Stomach (tissue), 9 donors: ENCODE results near the gene BHMT2. TPM values are rescaled to one million over a fixed set of nuclear protein-coding genes. Genes with fewer than 3 reads are reported as not detected.
A peak's percentile ranks its signal among the peaks of the same experiment; 100 is the strongest.

Source experiments
- DNase-seq, 2 donors: peaks; one replicate each; pipeline versions ENCODE4 v3.0.0 to v3.0.0-alpha.2; 2013 to 2019
- H3K27ac ChIP-seq, 5 donors: fragments of 200-600 bp in 4 of 5; sonication (generic) in 4 of 5; one replicate each; pipeline ENCODE4 v1.5.1; 2013 to 2019; ENCODE audit warnings: mild to moderate bottlenecking in 1 of 5, moderate library complexity in 1 of 5
- H3K27me3 ChIP-seq, 3 donors: fragments of 200-600 bp; sonication (generic); one replicate each; pipeline ENCODE4 v1.5.1; 2017 to 2019; ENCODE audit warnings: mixed run types in 1 of 3
- H3K36me3 ChIP-seq, 4 donors: fragments of 200-600 bp; sonication (generic); 1 replicate in 3 of 4; 2 replicates in 1 of 4; pipeline ENCODE4 v1.5.1; 2016 to 2019
- H3K4me1 ChIP-seq, 4 donors: fragments of 200-600 bp; sonication (generic); one replicate each; pipeline ENCODE4 v1.5.1; 2016 to 2019
- H3K4me3 ChIP-seq, 4 donors: fragments of 200-600 bp; sonication (generic) in 3 of 4; one replicate each; pipeline ENCODE4 v1.5.1; 2016 to 2019; ENCODE audit warnings: mild to moderate bottlenecking in 1 of 4
- H3K9me3 ChIP-seq, 4 donors: fragments of 200-600 bp; sonication (generic); one replicate each; pipeline ENCODE4 v1.5.1; 2016 to 2019
- EP300 ChIP-seq: sonication (generic); formaldehyde crosslinking; IDR thresholded peaks from one replicate; pipeline ENCODE4 v1.6.1; 2017; ENCODE audit warnings: antibody characterized with exemption
- POLR2A ChIP-seq, 4 donors: fragments of 450-650 bp; IDR thresholded peaks; one replicate each; pipeline ENCODE4 v1.6.1; 2016; ENCODE audit warnings: antibody characterized with exemption in 4 of 4, control low read depth in 2 of 4, mild to moderate bottlenecking in 1 of 4, moderate library complexity in 1 of 4
- POLR2AphosphoS5 ChIP-seq, 3 donors: sonication (generic); formaldehyde crosslinking; IDR thresholded peaks; one replicate each; pipeline ENCODE4 v1.6.1; 2016; ENCODE audit warnings: antibody characterized with exemption in 3 of 3
- WGBS, 5 donors: extraction: QIAGEN DNeasy Blood & Tissue Kit in 3 of 5; methylation state at CpG; one replicate each; pipeline versions ENCODE4 v1.1.5 to v1.1.7; 2013 to 2018; 5-methylcytosine and 5-hydroxymethylcytosine counted together
- intact Hi-C: fragments of 100-400 bp; cut with DNase I; formaldehyde crosslinking; loops from one replicate; pipeline ENCODE4 v1.15.1; 2023; ENCODE audit warnings: low total_unique reads
- polyA plus RNA-seq, 3 donors: library from polyadenylated mRNA; stranded (reverse); fragments of 200-250 nt; gene quantifications; one replicate each; pipeline ENCODE4 v1.2.3, GENCODE V29; 2013
- total RNA-seq, 5 donors: library from RNA; depleted of rRNA; stranded (reverse); fragments of >200 nt; gene quantifications; one replicate each; pipeline versions ENCODE4 v1.1.0 to v1.2.3, GENCODE V29; 2014 to 2016
- TF ChIP-seq, protein P1 (sequence below), 7 experiments: fragments of 450-650 bp in 4 of 7; fragments of 200-600 bp in 3 of 7; sonication (generic) in 3 of 7; IDR thresholded peaks; one replicate each; pipeline ENCODE4 v1.5.1; 2016 to 2019; ENCODE audit warnings: antibody characterized with exemption in 7 of 7, control low read depth in 2 of 7, mild to moderate bottlenecking in 1 of 7
- donor health status: healthy with polysubstance abuse.
- donor health status: Bipolar disorder and iron deficiency.
- donor health status: healthy.

BHMT2 gene
- total and polyA plus RNA-seq, 8 donors, result 0.45 to 10.6 (median 5.1) TPM

DNA sequence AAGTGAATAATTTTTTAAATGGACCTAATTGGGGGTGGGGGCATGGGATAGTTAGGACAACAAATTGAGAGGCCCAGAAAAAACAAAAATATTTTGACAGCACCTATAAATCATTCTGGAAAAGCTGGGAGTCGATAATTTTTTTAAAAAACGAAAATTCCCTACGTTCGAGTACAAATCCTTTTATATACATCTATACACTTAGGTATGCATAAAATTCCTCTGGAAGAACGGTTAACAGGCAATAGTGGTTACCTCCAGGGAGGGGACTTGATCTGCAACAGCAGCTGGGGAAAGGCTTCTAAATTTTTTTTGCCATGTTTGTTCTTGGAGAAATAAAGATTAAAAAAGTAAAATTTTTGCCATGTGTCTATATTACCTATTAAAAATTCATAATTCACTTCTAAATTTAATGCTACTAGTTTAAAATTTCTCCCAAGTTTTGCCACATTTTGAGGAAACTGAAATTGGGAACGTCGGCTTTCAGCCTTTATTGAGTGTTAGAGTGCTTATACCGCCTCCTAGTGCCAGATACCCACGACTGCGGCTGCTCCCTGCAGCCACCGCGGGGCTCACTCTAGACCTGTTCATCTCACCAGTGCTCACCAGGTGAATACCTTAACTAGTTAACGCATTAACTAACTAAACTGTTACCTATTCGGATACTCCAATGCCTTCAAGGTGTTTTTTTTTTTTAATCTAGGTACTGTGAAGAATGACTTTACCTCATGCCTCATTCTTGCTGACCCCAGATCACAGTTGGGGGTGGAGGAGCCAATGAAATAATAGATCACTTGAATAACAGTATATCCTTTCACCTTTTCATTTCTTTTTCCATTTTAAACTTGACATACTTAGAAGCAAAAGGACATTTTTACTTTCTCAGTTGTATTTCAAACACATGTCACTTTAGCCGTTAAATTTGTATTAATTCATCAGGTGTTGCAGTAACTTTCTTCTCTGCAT, 40.2 kb downstream of the BHMT2 start:
- peak in 1 of 2 donors; percentile 27 for DNase-seq
- Histone ChIP-seq H3K36me3 (no peaks in the 10 kb centered on the region), H3K4me3 (no peak overlapping the region), H3K4me1 (peaks cover 12 to 35% (median 20%) of the 10 kb centered on the region in 4 donors), H3K27ac (no peak overlapping the region), H3K27me3 (peaks cover 0 to 24% (median 19%) of the 10 kb centered on the region in 3 donors), H3K9me3 (no peaks in the 10 kb centered on the region)
- WGBS, 5 donors, result 52 to 72% (median 65%) methylated on average over 15 of the region's 15 CpGs
- intact Hi-C loops, result no loop called here
- no peak for TF ChIP-seq POLR2AphosphoS5 (IDR thresholded peaks at IDR 0.05)
- TF ChIP-seq EP300, result no peak
- TF ChIP-seq, protein P1, sequence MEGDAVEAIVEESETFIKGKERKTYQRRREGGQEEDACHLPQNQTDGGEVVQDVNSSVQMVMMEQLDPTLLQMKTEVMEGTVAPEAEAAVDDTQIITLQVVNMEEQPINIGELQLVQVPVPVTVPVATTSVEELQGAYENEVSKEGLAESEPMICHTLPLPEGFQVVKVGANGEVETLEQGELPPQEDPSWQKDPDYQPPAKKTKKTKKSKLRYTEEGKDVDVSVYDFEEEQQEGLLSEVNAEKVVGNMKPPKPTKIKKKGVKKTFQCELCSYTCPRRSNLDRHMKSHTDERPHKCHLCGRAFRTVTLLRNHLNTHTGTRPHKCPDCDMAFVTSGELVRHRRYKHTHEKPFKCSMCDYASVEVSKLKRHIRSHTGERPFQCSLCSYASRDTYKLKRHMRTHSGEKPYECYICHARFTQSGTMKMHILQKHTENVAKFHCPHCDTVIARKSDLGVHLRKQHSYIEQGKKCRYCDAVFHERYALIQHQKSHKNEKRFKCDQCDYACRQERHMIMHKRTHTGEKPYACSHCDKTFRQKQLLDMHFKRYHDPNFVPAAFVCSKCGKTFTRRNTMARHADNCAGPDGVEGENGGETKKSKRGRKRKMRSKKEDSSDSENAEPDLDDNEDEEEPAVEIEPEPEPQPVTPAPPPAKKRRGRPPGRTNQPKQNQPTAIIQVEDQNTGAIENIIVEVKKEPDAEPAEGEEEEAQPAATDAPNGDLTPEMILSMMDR (IDR thresholded peaks at IDR 0.05), result peak in 2 of 7 experiments; percentile 14 to 25

DNA sequence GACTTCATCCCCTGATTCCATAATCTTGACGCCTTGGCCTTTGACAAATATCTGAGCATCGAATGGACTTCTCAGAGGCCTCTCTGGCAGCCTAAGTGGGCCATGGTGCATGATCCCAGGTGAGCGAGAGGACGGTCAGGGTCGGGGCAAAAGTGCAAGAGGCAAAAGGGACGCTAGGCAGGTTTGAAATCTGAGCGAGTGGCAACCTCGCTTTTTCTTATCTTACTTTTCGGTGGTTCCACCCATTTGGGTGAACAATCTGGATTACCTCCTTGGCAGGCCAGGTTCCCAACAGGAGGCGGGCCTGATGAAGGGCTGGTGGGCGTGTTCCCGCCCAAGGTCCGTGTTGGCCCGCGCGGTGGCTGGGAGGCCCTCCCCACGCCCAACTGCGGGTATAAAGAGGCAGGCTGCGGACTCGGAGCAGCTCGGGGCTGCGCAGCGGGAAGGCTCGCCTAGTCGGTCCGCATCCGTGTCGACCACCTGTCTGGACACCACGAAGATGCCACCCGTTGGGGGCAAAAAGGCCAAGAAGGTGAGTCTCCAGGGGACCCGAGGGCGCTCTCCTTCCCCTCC, 41.9 kb downstream of the BHMT2 start, which contains the start of gene BHMT:
BHMT (plus strand) TSS at position 423 of the 573 bp plus-strand sequence; CDS start at position 500, 77 bp downstream.
- 9 to 32% (median 15%) methylated on average over 21 to 32 of the region's 32 CpGs for WGBS, 5 donors
- Histone ChIP-seq H3K36me3 (no peaks in the 10 kb centered on the region), H3K27me3 (peaks cover 0 to 24% (median 19%) of the 10 kb centered on the region in 3 donors), H3K4me3 (peak within 1 kb of the TSS; percentile 26 to 49 (median 38)), H3K4me1 (peaks cover 12 to 35% (median 20%) of the 10 kb centered on the region in 4 donors), H3K27ac (no peak within 1 kb of the TSS), H3K9me3 (no peaks in the 10 kb centered on the region)
- no peak for TF ChIP-seq POLR2A (IDR thresholded peaks at IDR 0.05)
- TF ChIP-seq, protein P1 (IDR thresholded peaks at IDR 0.05), result no peak
- no peak for TF ChIP-seq EP300
- no peak for TF ChIP-seq POLR2AphosphoS5 (IDR thresholded peaks at IDR 0.05)
- intact Hi-C loops, result no loop called here
- peak; percentile 64 to 69 for DNase-seq

DNA sequence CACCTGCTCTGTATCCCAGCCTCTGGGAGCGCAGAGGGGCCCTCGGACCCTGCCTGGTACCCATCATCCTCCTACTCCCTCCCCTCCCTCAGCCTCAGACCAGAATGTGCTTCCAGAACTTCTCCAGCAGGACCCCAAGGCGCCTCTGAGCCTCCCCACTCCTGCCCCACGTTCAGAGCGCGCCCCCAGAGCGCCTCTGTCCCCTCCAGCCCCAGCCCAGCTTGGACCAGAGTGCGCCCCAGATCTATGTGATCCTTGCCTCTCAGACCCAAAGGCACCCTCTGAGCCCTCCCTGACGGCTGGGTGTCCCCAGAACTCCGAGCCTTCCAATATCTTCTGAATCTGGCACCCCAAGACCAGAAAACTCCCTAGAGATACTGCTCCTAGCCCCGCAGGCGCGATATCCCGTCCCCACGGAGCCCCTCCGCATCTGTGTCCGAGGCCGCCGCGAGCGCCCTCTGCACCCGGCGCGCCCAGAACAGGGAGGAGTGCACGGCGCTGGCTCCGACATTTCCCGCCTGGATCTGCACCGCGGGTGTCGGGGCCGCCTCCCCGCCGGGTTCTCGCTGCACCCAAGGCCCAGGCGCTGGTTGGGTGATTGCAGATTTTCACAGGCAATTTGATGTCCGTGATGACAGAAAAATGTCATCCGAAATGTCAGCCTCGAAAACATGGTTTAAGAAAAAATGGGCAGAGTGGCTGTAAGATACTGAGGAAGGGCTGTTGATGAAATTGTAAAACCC, 42.6 kb downstream of the BHMT2 start:
- TF ChIP-seq EP300 (no peak), POLR2AphosphoS5 (IDR thresholded peaks at IDR 0.05) (no peak), POLR2A (IDR thresholded peaks at IDR 0.05) (no peak)
- TF ChIP-seq, protein P1 (IDR thresholded peaks at IDR 0.05), result no peak
- intact Hi-C loops, result no loop called here
- H3K27ac ChIP-seq, result no peak overlapping the region
- peaks cover 12 to 32% (median 20%) of the 10 kb centered on the region in 4 donors for H3K4me1 ChIP-seq
- DNase-seq, result peak; percentile 32 to 43
- H3K36me3 ChIP-seq, result no peaks in the 10 kb centered on the region
- peaks cover 0 to 24% (median 19%) of the 10 kb centered on the region in 3 donors for H3K27me3 ChIP-seq
- H3K4me3 ChIP-seq, result peak overlapping the region; percentile 26 to 49 (median 38)
- WGBS, 5 donors, result 5 to 13% (median 7%) methylated on average over 33 to 39 of the region's 39 CpGs
- H3K9me3 ChIP-seq, result no peaks in the 10 kb centered on the region

DNA sequence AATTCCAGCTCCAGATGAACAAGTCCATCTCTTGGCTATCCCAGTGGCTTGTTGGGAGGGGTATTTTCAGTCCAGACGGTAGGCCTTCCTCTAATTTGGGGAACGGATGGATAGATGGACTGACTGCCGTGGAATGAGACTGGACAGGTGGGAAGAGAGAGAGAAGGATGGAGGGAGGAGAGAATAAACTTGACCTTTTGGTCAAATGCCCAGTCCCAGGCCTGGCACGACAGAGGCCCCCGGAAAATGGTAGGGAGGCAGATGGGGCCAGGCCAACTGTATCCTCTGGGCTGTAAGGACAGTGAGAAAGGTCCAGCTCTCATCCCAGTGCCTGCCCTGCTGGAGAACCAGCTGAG, 43.1 kb downstream of the BHMT2 start:
- peak overlapping the region in 3 of 4 donors; percentile 26 to 49 (median 38) for H3K4me3 ChIP-seq
- no peak overlapping the region for H3K27ac ChIP-seq
- no peaks in the 10 kb centered on the region for H3K9me3 ChIP-seq
- 78 to 93% (median 87%) methylated on average over 5 of the region's 5 CpGs for WGBS, 5 donors
- intact Hi-C loops, result no loop called here
- H3K4me1 ChIP-seq, result peaks cover 10 to 26% (median 18%) of the 10 kb centered on the region in 4 donors
- no peaks in the 10 kb centered on the region for H3K36me3 ChIP-seq
- H3K27me3 ChIP-seq, result peaks cover 0 to 24% (median 19%) of the 10 kb centered on the region in 3 donors
- no peak for DNase-seq
- TF ChIP-seq POLR2A (IDR thresholded peaks at IDR 0.05), result no peak
- TF ChIP-seq, protein P1 (IDR thresholded peaks at IDR 0.05), result no peak
- no peak for TF ChIP-seq POLR2AphosphoS5 (IDR thresholded peaks at IDR 0.05)
- no peak for TF ChIP-seq EP300
